Daoy (cell line): ENCODE data around the gene CD302. TPM values are rescaled to one million over a fixed set of nuclear protein-coding genes. Genes with fewer than 3 reads are reported as not detected.
"Not testable (repeated sequence)": the region's sequence is repeated elsewhere in the genome, so short reads cannot be mapped to it uniquely, and the experiment has no call there.

Experiments used
- DNase-seq: peaks from one replicate; pipeline ENCODE4 v3.0.0-alpha.2; 2015; ENCODE audit warnings: low read depth
- total RNA-seq: library from RNA; depleted of rRNA; stranded (reverse); fragments of >200 nt; shearing (Covaris generic); gene quantifications from 2 replicates; pipeline ENCODE4 v1.2.3, GENCODE V29; 2014; rRNA removed

Gene CD302
- total RNA-seq, 1 experiment from 2014 or later: 2.8 TPM

DNA sequence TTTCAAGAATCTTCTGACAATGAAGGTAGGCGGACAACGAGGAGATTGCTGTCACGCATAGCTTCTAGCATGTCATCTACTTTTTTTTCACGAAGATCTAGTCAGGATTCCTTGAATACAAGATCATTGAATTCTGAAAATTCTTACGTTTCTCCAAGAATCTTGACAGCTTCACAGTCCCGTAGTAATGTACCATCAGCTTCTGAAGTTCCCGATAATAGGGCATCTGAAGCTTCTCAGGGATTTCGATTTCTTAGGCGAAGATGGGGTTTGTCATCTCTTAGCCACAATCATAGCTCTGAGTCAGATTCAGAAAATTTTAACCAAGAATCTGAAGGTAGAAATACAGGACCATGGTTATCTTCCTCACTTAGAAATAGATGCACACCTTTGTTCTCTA lies 49.9 kb downstream of the CD302 start:
- no peak for DNase-seq

DNA sequence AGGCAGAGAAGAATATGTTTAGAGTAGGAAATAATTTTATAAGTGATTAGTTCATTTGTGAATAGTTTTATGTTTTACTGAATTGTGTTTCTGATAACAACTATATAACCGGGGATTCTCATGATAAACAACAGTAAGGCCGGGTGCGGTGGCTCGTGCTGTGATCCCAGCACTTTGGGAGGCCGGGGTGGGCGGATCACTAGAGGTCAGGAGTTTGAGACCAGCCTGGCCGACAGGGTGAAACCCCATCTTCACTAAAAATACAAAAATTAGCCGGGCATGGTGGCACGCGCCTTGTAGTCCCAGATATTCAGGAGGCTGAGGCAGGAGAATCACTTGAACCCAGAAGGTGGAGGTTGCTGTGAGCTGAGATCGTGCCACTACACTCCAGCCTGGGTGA lies 52.8 kb downstream of the CD302 start:
- DNase-seq: not testable (repeated sequence)

DNA sequence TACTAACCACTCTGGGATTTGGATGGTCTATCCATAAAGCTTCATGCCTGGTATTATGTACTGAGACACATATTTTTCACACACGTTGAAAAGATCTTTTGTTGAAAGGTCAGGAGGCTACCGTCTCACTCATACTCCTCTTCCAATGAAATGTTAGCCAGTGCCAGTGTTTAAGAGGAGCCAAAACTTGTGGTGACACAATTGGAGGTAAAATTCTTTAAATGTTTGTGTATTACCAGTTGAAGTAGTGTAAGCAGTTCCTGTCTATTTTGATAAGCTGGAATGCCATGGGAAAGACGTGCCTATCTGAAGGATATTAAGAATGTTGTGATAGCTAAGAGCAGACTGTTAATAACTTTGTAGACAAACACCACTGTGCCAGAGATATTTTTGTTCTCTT lies 53.6 kb downstream of the CD302 start:
- DNase-seq: peak; percentile 32

DNA sequence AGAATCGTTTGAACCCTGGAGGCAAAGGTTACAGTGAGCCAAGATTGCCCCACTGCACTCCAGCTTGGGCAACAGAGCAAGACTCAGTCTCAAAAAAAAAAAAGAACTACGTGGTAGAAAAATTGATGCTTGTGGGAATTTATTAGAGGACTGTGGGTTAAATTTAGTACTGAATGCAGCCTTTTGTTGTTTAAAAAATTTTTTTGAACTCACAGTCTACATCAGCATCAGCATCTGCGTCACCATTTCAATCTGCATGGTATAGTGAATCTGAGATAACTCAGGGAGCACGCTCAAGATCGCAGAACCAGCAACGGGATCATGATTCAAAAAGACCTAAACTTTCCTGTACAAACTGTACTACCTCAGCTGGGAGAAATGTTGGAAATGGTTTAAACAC lies 55.2 kb downstream of the CD302 start:
- DNase-seq: no peak

DNA sequence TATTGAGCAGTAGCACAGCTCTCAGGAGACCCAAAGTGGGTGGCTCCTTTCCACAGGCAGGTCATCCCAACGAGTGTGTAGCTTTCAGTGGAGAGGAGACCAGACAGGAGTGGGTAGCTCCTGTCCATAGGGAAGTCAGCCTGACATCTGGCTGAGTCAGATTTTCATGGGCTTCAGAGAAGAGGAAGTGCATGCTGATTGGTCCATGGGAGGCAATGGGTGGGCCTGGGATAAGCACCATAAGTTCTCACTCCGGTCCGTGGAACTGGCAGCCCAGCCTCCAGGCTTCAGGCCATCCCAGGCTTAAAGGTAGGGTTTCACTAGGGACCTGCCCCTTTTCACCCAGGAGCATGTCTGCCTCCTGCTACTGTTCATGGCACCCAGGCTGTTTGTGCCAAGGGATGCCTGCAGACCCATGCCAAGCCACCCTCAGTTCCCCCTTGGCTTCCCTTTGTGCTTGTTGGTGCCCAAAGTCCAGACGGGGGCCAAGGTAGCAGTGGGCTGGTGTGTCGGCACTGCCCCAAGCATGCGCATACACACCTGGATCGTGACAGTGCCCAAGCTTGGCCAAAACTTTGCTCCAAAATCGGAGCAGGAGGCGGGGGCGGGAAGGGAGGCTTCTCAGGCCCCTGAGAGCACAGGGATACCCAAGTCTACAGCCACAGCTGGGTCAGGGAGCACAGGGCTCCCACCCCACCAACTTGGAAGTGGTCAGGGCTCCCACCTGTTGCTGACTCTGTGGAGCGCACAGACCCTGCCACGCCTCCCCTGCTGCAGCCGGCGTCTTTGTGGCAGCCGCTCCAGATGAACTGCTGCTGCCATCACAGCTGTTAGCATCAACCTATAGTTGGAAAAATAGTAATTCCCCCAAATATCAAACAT lies 59.3 kb downstream of the CD302 start:
- DNase-seq: no peak

DNA sequence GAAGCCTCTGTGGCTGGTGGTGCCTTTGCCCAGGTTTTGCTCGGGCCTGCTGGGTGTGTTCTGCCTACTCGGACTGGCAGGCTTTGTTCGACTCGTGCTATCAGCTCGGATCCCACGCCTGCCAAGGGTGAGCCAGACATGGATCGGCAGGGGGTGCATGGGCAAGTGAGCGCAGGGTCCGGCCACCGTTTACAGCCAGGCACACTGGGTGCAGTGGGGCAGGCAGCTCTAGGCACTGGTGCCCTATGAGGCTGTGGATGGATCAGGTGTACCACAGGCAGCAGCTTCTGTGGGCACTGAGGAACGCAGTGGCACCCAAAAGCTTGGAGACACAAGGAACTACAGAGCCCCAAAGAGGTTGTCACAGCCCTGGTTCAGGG lies 60.1 kb downstream of the CD302 start:
- DNase-seq: no peak

DNA sequence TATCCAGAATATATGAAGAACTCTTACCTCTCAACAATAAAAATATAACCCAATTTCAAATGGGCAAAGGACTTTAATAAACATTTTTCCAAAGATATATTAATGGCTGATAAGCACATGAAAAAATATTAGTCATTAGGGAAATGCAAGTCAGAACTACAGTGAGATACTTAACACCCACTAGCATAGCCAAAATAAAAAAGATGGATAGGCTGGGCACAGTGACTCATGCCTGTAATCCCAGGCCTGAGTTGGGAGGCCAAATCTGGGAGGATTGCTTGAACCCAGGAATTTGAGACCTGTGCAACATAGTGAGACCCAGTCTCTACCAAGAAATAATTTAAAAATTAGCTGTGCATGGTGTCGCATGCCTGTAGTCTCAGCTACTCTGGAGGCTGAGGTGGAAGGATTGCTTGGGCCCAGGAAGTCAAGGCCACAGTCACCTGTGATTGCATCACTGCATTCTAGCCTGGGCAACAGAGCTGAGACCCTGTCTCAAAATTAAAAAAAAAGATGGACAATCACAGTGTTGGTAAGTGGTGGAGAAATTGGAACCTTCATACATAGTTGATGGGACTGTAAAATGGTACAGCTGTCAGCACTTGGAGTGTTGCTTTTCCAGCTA lies 60.6 kb downstream of the CD302 start:
- DNase-seq: no peak

DNA sequence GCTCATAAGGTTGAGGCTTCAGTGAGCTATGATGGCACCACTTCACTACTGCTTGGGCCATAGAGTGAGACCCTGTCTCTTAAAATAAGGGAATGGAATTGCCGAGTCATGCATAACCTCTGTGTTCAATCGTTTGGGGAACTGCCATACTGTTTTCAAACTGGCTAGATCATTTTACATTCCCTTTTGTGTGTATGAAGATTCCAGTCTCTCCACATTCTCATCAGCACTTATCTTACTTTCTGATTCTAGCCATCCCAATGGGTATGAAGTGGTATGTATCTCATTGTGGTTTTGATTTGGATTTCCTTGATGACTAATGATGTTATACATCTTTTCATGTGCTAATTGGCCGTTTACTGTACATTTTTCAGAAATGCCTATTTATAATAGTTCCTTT lies 62.0 kb downstream of the CD302 start:
- no peak for DNase-seq

DNA sequence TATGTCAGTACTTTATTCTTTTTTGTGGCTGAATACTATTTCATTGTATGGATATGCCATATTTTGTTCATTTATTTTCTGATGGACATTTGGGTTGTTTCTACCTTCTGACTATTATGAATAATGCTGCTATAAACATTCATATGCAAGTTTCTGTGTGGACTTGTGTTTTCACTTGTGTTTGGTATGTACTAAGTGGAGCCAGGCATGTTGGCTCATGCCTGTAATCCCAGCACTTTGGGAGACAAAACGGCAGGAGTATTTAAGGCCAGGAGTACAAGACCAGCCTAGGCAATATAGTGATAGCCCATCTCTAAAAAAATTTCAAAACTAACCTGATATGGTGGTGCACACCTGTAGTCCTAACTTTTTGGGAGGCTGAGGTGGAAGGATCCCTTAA lies 62.4 kb downstream of the CD302 start:
- DNase-seq: no peak

DNA sequence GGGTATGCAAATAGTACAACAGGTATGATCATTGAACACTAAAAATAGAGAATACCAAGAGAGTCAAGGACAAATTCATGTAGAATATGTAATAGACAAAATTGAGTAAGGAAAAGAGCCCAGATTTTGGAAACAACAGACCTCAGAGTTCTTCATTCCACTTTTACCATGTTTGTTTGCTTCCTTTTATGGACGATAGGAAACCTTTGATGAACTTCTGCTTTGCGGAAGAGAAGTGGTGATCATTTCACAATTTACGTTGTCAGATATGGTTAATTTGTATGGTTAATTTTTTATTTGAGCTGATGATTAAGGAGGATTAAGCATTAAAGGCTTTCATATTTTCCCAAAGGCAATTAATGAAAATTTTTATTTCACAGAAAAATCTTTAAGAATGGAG lies 69.4 kb downstream of the CD302 start:
- DNase-seq: no peak

DNA sequence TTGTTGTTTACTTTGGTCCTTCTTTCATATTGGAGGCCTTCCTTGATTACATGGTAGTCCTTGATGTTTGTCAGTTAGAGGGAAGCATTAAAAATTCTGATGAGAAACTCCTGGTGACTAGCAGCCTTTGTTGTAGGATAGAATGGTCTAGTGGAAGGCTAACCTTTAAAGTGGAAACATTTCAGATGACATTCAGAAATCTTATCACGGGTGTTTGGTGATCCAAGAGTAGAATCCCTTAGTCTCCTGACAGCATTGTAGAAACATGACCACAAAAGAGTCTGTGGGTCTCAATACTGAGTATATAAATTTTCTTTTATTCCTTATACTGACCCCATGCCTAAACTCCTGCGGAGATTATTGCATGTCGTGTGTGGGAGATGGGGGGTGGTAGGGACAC lies 72.3 kb downstream of the CD302 start:
- no peak for DNase-seq

DNA sequence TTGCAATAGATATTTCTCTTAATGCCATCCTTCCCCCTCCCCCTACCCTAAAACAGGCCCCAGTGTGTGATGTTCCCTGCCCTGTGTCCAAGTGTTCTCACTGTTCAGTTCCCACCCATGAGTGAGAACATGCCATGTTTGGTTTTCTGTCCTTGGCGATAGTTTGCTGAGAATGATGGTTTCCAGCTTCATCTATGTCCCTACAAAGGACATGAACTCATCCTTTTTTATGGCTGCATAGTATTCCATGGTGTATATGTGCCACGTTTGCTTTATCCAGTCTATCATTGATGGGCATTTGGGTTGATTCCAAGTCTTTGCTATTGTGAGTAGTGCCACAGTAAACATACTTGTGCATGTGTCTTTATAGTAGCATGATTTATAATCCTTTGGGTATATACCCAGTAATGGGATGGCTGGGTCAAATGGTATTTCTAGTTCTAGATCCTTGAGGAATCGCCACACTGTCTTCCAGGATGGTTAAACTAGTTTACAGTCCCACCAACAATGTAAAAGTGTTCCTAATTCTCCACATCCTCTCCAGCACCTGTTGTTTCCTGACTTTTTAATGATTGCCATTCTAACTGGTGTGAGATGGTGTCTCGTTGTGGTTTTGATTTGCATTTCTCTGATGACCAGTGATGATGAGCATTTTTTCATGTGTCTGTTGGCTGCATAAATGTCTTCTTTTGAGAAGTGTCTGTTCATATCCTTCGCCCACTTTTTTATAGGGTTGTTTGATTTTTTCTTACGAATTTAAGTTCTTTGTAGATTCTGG lies 73.0 kb downstream of the CD302 start:
- not testable (repeated sequence) for DNase-seq

DNA sequence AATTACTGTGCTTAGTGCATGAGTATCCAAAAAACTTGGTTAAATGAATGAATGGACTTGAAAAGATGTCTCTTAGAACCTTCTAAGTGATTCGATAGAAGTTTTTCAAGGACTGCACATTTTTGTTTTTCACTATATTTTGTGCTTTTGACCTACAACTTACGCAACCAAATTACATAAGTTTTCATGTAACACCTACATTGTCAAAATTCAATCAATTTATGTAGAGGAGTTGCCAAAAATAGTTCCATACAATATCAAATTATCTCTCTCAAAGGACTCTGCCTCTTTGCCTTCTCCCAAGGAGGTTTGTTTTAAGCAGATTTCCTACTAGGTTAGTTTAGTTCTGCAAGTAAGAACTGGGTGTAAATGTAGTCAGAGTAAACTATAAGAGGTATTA lies 75.4 kb downstream of the CD302 start:
- no peak for DNase-seq

DNA sequence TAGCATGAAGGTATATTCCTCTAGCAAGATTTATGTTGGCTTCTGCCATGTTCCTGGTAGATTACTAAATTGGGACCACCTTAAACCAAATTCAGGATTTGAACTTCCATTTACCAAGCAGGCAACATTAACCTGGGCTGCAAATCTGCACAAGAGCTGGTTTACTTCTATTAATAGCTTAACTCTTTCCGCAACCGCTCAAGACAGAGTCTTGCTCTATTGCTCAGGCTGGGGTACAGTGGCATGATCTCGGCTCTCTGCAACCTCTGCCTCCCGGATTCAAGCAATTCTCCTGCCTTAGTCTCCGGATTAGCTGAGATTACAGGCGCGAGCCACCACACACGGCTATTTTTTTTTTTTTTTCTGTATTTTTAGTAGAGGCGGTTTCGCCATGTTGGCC lies 77.3 kb downstream of the CD302 start:
- no peak for DNase-seq

Other genes with a start within 250 kb of the CD302 start
- 21.5 and 36.1 TPM in 2 replicates for gene BAZ2B, start 181.7 kb downstream of the CD302 start, total RNA-seq
- 89.0 and 104 TPM in 2 replicates for gene MARCHF7, start 85.7 kb downstream of the CD302 start, total RNA-seq
- 7.0 and 9.3 TPM in 2 replicates for gene LY75, start 106.5 kb upstream of the CD302 start, total RNA-seq